GM12801 (cell line): ENCODE data around the gene HLCS.

Experiments
- CTCF ChIP-seq: IDR thresholded peaks from one replicate; pipeline ENCODE4 v1.5.1; 2011; ENCODE audit warnings: control low read depth; ENCODE audit not compliant: insufficient read length; ENCODE audit errors: extremely low read depth

The HLCS gene

GRCh38 chr21:36811762-36812161, 154.7 kb downstream of the HLCS start:
- no peak for TF ChIP-seq CTCF

DNA sequence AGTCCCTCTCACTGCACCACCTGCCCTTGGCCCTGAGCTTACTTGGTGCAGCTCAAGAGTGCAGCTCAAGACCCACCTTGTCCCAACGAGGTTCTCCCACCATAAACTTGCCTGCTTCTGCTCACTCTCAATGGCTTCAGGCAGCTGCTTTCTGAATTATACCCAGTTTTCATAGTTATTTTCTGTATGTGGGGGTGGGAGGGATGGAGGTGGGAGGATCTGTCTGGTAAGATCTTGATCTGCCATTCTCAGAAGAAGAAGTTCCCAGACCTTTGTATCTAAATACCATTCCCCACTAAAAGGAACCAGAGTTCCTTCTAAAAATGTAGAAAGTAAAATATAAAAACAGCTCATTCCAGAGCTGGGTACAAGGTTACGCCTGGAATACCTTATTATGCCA, 156.0 kb downstream of the HLCS start:
- no peak for TF ChIP-seq CTCF

GRCh38 chr21:36807422-36807928, 159.0 kb downstream of the HLCS start:
- TF ChIP-seq CTCF = no peak

DNA sequence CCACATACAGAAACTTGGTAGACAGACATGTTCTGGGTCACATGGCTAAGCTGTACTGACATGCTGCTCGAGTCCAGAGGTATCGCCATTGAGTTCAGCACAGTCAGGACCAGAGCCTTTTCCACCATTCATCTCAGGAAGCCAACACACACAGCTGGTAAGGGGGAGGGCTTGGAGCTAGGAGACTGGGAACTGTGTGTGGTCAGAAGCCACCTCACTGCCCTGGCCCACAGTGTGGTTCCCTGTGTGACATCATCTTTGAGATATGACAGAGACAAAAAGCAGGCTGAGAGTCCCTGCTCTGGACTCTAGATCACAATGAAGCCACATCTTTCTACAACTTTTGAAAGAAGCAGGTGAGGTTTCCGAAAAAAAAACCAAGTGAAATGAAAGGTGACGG, 160.4 kb downstream of the HLCS start:
- no peak for TF ChIP-seq CTCF

GRCh38 chr21:36804874-36805611, 161.4 kb downstream of the HLCS start:
- TF ChIP-seq CTCF = no peak

DNA sequence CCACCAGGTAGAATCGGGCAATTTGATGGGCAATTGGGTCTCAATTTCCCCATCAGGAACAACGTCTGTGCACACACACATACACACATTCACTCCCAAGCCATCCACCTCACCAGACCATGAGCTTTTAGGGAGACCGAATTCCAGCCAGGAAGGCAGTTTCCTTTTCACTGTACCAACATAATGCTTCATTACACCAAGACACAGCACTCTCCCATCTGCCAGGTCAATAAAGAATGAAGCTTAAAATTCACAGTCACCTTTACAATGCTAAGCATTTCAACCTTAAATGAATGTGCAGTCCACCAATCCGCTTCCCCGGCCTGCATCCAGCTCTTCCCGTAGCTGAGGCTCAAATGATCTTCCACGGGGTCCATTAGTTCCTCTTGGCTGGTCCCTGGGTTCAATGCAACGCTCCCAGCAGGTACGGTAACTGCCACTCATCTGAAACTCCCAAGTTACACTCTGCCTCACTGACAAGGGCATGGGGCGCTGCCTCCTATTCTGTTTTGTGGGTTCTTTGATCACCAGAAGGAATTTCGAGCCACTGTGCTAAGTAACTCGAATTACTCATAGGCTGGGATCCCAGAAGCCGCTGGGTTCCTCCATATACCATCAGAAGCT, 162.5 kb downstream of the HLCS start:
- no peak for TF ChIP-seq CTCF

GRCh38 chr21:36803051-36803645, 163.3 kb downstream of the HLCS start:
- no peak for TF ChIP-seq CTCF
